GM21423 (cell line): ENCODE results near the gene ONECUT3.

Experiments used
- ATAC-seq: cut with Tn5 transposase; IDR thresholded peaks from one replicate; pipeline ENCODE4 v1.9.1; 2021; ENCODE audit warnings: mild to moderate bottlenecking, moderate library complexity; ENCODE audit not compliant: unreplicated experiment

The ONECUT3 gene

GRCh38 chr19:1828279-1829238 lies 75.3 kb downstream of the ONECUT3 start:
- no peak for ATAC-seq

- no peak for ATAC-seq
Measured at GRCh38 chr19:1829958-1830357, 76.7 kb downstream of the ONECUT3 start.

- no peak for ATAC-seq
Measured at GRCh38 chr19:1830568-1830967, 77.3 kb downstream of the ONECUT3 start.
